HepG2 (cell line): ENCODE measurements around the gene TRIP6. TPM values are rescaled to one million over a fixed set of nuclear protein-coding genes. Genes with fewer than 3 reads are reported as not detected.

Experiments
- AKNA ChIP-seq: sonication (generic); formaldehyde crosslinking; IDR thresholded peaks from 2 replicates; pipeline ENCODE4 v1.4.0; 2020; ENCODE audit warnings: missing genetic modification reagents, borderline replicate concordance
- ARNT2 ChIP-seq: sonication (generic); formaldehyde crosslinking; IDR thresholded peaks from 2 replicates; pipeline ENCODE4 v1.8.0; 2022; ENCODE audit warnings: mild to moderate bottlenecking, low read depth, missing genetic modification reagents, moderate library complexity
- CEBPB ChIP-seq: IDR thresholded peaks from 2 replicates; pipeline ENCODE4 v1.6.1; 2011; ENCODE audit warnings: low read depth, low read length, improper control_type of control experiment, borderline replicate concordance
- CERS6 ChIP-seq: sonication (generic); formaldehyde crosslinking; IDR thresholded peaks from 2 replicates; pipeline ENCODE4 v1.5.0; 2020; ENCODE audit warnings: missing genetic modification reagents
- CHD2 ChIP-seq: IDR thresholded peaks from 2 replicates; pipeline ENCODE4 v1.6.1; 2011; ENCODE audit warnings: low read depth, low read length, improper control_type of control experiment
- GPN1 ChIP-seq: sonication (generic); formaldehyde crosslinking; IDR thresholded peaks from 2 replicates; pipeline ENCODE4 v1.5.1; 2020; ENCODE audit warnings: missing genetic modification reagents, borderline replicate concordance
- HOXA9 ChIP-seq: sonication (generic); formaldehyde crosslinking; IDR thresholded peaks from 2 replicates; pipeline ENCODE4 v1.8.1; 2022; ENCODE audit warnings: missing genetic modification reagents, mild to moderate bottlenecking, moderate library complexity, borderline replicate concordance
- MLLT10 ChIP-seq: sonication (generic); formaldehyde crosslinking; IDR thresholded peaks from 2 replicates; pipeline ENCODE4 v1.4.0; 2020; ENCODE audit warnings: missing genetic modification reagents
- MYNN ChIP-seq: sonication (generic); formaldehyde crosslinking; IDR thresholded peaks from 2 replicates; pipeline ENCODE4 v1.4.0; 2020; ENCODE audit warnings: mild to moderate bottlenecking, low read depth, missing genetic modification reagents
- PITX1 ChIP-seq: sonication (generic); formaldehyde crosslinking; IDR thresholded peaks from 2 replicates; pipeline ENCODE4 v1.5.1; 2020; ENCODE audit warnings: mild to moderate bottlenecking, missing genetic modification reagents
- WIZ ChIP-seq: sonication (generic); formaldehyde crosslinking; IDR thresholded peaks from 2 replicates; pipeline ENCODE4 v1.5.1; 2020; ENCODE audit warnings: mild to moderate bottlenecking, missing genetic modification reagents
- ZBTB39 ChIP-seq: sonication (generic); formaldehyde crosslinking; IDR thresholded peaks from 2 replicates; pipeline ENCODE4 v1.5.0; 2020; ENCODE audit warnings: missing genetic modification reagents
- ZFY ChIP-seq: sonication (generic); formaldehyde crosslinking; IDR thresholded peaks from 2 replicates; pipeline ENCODE4 v1.4.0; 2020; ENCODE audit warnings: missing genetic modification reagents
- ZNF589 ChIP-seq: sonication (generic); formaldehyde crosslinking; conservative IDR thresholded peaks from 2 replicates; pipeline ENCODE4 v1.8.0; 2022; ENCODE audit warnings: mild to moderate bottlenecking, moderate library complexity, missing genetic modification reagents
- ZNF609 ChIP-seq: sonication (generic); formaldehyde crosslinking; IDR thresholded peaks from 2 replicates; pipeline ENCODE4 v1.4.0; 2020; ENCODE audit warnings: mild to moderate bottlenecking, missing genetic modification reagents, borderline replicate concordance
- ZNF674 ChIP-seq: sonication (generic); formaldehyde crosslinking; IDR thresholded peaks from 2 replicates; pipeline ENCODE4 v1.5.0; 2020; ENCODE audit warnings: low read depth, mild to moderate bottlenecking, missing genetic modification reagents
- polyA plus RNA-seq, 8 experiments: library from polyadenylated mRNA; depleted of rRNA in 3 of 8; stranded (reverse) in 7 of 8; unstranded in 1 of 8; fragments of >200 nt; fragmentation: Illumina TruSeq in 4 of 8; extraction: Trizol in 4 of 8; gene quantifications; 2 replicates each; pipeline versions ENCODE4 v1.2.1 to v1.2.3, GENCODE V29; 2011 to 2016; ENCODE audit warnings: low read depth in 4 of 8, missing spikeins in 1 of 8, mixed read lengths in 1 of 8; ENCODE audit not compliant: insufficient read depth in 1 of 8
- total RNA-seq, 5 experiments: library from RNA; depleted of rRNA; stranded (reverse); fragments of >200 nt; fragmentation: Illumina TruSeq; extraction: Trizol; gene quantifications; 2 replicates each; pipeline ENCODE4 v1.2.3, GENCODE V29; 2016; ENCODE audit warnings: low read depth in 1 of 5

TRIP6 gene
- total and polyA plus RNA-seq, 2 of the 13 experiments (the other 11 are each of a cell fraction or from before 2014, with no cell fraction given): 0.34 to 0.38 TPM

- TF ChIP-seq ZNF609 (CRISPR knock-in tag) (no peak), ZNF589 (CRISPR knock-in tag) (no peak), AKNA (CRISPR knock-in tag) (no peak), CERS6 (CRISPR knock-in tag) (no peak), ZNF674 (no peak), MLLT10 (CRISPR knock-in tag) (no peak), ZBTB39 (CRISPR knock-in tag) (no peak), CEBPB (no peak), PITX1 (CRISPR knock-in tag) (no peak), ZFY (CRISPR knock-in tag) (peak; percentile 63), HOXA9 (CRISPR knock-in tag) (no peak), MYNN (CRISPR knock-in tag) (0 out of 2 replicates have a peak, but pooled peaks have one; percentile 61), GPN1 (CRISPR knock-in tag) (no peak), WIZ (no peak; the same call in 1 of the 2 replicates), CHD2 (no peak), ARNT2 (CRISPR knock-in tag) (0 out of 2 replicates have a peak, but pooled peaks have one; percentile 26)
Observed at GRCh38 chr7:100852048-100852872, 14.9 kb upstream of the TRIP6 start, which contains the start of gene SLC12A9 (continued).
